Activated CD8-positive, alpha-beta memory T cell treated with anti-CD3 and anti-CD28 coated beads, Interleukin-2, amount 50 U/mL, for 24 hours (primary cell): ENCODE results near the gene GAL3ST1.
"Not testable (repeated sequence)": the region's sequence is repeated elsewhere in the genome, so short reads cannot be mapped to it uniquely, and the experiment has no call there.

ENCODE experiments used
- DNase-seq: peaks from one replicate; pipeline ENCODE4 v3.0.0-alpha.2; 2020; ENCODE audit errors: extremely low read depth

Gene GAL3ST1

DNA sequence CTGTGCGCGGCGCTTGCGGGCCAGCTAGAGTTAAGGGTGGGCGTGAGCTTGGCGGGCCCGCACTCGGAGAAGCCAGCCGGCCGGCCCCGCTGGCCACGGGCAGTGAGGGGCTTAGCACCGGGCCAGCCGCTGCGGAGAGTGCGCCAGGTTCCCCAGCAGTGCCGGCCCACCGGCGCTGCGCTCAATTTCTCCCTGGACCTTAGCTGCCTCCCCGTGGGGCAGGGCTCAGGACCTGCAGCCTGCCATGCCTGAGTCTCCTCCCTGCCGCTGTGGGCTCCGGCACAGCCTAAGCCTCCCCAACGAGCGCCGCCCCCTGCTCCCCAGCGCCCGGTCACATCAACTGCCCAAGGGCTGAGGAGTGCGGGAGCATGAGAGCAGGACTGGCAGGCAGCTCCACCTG, 22.4 kb upstream of the GAL3ST1 start:
- no peak for DNase-seq

DNA sequence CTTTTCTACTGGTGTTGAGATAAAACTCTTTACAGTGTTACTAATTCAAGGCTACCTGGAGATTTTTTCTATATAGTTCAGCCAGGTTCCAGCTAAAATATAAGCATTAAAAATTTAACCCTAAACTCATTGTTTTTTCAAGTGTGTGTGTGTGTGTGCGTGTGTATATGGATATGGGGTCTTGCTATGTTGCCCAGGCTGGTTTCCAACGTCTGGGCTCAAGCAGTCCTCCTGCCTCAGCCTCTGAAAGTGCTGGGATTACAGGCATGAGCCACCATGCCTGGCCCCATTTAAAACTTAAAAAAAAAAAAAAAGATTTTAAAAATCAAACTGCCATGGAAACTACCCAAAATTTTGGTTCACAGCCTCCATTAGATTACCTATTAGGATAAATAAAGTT, 21.7 kb upstream of the GAL3ST1 start:
- no peak for DNase-seq

DNA sequence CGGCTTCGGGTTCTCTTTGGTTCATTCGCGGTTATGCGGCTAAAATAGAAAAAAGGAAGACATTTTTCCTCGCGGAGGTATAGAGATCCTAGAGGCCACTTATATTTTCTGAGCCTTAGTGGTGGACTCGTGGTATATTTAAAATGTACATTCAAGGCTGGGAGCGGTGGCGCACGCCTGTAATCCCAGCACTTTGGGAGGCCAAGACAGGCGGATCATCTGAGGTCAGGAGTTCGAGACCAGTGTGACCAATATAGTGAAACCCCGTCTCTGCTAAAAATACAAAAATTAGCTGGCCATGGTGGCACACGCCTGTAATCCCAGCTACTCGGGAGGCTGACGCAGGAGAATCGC, 17.9 kb upstream of the GAL3ST1 start:
- DNase-seq: not testable (repeated sequence)

DNA sequence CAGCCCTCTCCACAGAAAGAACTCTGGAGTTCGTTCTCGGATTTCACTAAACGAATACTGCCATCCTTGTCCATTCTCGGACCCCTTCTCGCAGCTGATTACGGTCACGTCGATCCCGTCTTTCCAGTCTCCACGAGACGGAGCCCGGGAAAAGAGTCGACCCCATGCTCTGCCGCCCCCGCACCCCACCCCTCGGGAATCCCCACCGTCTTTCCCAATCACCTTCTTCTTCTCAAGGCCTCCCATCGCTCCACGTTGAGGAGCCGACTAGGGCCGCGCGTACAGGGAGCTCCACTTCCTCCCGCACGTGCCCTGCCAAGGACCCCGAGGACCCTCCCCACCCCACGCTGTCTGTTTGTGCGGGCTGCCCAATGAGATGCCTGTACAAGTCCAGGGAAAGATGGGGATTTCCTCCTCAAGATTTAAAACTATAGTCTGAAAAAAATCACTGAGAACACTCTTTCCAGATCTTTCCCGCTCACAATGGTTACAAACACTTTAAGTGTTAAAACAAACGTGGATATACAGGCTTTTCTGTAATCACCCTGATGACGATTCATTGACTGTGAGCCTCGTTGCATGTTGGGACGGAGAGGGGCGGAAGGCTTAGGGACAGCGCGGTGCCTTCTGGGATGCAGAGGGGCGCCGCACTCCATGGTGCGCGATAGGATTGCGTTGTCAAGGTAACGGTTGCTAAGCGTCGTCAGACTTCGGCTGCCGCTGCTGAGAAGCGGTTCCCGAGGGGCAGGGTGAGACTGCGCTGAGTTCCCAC, 17.3 kb upstream of the GAL3ST1 start, which contains the start of gene PES1:
Gene PES1 (minus strand): TSS at position 323 of the 772 bp plus-strand sequence. CDS start 77 bp downstream, at position 246.
- peak; percentile 90 for DNase-seq

DNA sequence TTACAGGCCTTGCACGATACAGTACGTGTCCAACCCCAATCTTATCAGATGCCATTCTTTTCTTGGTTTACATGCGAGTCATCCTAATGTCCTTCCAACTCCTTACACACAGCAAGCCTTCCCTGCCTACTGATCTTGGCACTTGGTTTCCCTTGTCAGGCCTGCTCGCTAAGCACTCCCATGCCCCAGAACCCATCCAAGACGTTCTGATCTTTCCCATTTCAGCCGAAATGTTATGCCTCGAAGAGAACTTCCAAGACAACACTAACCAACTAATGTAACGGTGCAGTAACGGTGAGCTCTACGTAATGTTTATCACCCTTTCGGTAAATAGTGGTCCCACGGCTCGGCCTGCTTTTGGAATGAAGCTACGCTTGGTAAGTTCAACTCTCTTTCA, 16.7 kb upstream of the GAL3ST1 start:
- DNase-seq: no peak

DNA sequence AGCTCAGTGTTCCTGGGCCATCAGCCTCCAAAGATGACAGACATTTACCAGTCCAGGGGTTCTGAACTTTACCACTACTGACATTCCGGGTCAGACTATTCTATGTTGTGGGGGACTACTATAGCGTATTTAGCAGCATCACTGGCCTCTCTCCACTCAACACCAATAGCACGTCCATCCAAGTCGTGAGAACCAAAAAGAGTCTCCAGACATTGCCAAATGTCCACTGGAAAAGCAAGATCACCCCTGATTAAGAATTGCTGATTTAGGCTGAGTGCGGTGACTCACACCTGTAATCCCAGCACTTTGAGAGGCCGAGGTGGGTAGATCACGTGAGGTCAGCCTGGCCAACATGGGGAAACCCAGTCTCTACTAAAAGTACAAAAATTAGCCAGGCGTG, 11.9 kb upstream of the GAL3ST1 start:
- no peak for DNase-seq

DNA sequence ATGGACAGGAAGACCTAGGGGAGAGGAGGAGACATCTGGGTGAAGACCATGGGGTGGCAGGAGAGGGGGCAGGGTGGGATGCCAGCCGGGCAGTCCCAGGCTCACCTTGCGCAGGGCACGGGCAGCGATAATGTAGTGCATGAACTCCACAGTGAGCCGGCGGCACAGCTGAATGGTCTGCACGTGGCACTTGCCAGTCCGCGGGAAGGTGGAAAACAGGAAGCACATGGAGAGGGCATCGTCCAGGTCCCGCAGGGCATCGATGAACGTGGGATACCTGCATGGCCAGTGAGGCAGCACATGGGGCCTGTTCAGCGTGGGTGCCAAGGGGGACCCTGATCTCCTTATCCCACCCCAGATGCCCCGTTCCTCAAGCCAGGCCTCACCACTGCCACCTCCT, 10.0 kb upstream of the GAL3ST1 start:
- DNase-seq: no peak

DNA sequence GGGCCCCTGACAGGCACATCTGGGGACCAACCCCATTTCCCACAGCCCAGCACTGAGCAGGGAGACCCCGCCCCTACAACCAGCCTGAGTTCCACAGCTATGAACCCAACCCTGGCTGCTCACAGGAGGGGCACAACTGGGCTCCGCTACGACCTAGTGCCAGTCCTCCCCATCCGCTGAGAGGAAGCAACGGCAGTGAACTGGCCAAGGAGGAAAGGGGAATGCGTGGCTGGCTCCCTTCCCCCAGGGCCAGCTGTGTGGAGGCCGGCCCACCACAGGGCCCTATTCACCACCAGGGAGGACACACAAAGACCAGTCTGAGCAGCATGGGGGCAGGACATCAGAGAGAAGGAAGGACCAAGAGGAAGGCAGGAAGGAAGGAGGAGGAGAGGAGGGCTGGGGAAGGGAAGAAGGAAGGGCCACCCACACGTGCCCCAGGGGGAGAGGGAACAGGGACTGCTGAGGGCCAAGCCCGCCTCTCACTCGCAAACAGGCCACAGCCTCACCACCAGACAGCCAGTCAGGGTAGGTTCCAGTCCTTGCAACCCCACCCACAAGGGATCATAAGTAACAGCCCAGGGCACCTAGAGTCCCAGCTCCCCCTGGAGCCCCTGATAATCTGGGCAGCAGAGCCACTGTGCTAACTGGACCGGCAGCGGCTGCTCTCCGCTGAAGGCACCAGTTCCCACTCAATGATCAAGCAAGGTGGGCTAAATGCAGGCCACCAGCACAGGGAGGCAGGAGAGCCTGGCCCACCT, 8.5 kb upstream of the GAL3ST1 start:
- DNase-seq: no peak

DNA sequence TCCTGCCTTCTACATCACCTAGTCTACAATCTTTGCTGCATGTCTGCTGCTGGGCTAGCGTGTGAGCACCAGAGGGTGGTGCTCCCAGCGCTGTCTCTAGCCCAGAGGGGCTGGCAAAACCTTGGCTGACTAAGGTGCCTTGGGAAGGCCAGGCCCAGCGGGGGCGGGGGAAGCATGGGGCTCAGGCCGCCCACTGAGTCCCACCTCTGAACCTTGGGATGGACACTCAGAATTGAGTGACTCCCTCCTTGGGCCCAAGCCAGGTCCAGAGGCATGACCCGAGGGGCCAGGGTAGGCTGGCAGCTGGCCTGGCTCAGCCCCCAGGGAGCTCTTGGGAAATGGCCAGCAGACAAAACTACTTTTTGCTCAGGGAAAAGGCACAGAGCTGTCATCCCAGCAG, 7.6 kb upstream of the GAL3ST1 start:
- DNase-seq: no peak

DNA sequence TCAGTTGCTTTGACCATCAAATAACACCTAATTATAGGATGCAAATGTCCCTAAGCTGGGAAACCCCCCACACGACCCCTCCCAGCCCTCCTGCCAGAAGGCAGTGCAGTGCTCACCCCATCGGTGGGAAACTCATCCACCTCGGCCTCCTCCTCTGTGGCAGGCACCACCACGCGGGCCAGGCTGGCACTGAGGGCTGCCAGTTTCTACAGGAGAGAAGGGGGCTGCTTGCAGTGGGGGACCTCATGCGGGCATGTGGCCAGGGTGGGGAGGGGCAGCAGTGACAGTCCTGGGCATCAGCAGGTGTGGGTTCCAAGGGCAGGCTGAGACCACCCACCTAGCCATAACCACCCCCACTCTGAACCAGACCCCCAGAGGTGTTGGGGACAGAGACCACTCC, 6.4 kb upstream of the GAL3ST1 start:
- DNase-seq: no peak

DNA sequence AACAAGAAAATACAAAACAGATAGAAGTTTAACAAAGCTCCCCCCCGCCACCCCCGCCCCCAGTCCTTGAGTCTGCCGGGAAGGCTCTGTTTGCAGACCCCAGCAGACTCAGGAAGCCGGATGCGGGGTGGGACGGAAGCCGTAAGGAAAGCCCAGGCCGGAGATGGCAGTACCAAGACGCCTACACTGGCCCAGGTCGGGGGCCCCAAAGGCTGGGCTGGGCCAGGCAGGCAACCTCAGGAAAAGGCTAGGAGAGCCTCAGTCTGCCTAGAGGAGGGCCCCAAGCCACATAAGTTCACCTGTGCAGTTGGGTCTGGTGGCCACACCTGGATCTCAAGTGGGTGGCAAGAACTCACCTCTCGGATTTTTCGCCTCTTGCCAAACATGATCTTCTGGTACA, 4.0 kb upstream of the GAL3ST1 start:
- no peak for DNase-seq

DNA sequence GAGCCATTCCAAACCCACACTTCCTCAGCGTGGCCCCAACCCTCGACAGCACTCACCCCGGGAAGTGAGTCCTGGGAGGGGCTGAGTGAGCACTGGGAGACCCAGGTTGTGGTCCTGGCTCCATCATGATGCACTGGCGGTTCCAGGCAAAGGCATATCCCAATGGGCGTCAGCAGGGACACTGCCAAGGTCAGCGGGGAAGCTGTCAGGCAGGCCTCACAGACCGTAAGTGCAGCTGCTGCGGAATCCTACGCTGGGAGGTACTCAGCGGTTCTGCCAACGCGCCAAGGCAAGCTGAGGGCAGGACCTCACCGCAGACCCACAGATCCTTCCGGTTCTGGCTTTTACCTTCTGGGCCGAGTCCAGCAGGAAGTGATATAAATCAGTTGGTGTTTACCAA, 1.4 kb upstream of the GAL3ST1 start:
- DNase-seq: no peak

DNA sequence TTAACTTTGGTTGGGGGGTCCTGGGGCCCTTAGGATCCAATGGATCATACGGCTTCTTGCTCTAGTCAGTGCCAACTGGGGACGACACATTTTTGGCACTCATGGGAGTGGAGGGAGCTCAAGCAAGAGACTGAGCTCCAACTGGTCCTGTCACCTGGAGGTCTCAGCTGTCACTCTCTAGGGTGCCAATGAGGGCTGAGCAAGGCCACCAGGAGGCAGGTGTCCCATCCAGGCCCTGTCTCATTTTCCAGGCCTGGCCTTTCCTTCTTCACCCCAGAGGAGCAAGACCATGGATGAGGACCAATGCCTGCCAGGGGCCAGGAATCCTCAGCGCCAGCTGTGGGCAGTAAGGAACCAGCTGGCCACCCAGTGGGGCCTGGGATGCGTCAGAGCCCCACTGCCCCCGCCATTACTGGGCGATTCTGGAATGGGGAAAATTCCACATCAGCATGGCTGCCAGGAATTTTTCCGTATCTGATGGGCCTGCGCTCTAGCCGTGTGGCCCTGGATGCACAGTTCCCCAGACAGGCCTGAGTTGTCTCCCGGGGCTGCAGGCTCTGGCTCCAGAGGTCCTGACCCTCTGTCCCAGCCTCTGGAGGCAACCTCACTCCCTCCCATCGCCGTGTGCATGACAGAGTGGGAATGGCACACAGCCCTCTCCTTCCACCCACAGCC, 669 bp upstream of the GAL3ST1 start:
- no peak for DNase-seq

DNA sequence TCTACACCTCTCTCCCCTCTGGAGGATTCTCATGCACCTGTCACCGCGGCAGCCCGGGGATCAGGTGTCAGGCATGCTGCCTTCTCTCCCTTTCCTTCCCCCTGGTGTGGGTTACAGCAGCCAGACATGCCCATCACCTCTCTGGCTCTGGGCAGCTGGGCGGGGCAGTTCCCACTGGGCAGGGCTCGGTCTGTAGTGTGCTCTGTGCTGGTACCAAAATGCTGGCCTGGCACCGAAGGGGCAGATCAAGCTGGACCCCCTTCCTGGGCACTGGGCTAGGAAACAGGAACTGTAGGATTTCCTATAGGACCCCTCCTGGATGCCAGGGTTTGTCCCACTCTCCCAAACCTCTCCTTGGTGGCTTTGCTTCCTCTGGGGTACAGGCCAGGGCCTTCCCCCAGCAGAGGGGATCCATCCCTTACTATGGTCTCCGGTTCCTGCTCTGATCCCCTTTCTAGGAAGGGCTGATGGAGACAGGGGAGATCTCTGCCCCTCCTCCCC, 821 bp downstream of the GAL3ST1 start:
- DNase-seq: no peak

DNA sequence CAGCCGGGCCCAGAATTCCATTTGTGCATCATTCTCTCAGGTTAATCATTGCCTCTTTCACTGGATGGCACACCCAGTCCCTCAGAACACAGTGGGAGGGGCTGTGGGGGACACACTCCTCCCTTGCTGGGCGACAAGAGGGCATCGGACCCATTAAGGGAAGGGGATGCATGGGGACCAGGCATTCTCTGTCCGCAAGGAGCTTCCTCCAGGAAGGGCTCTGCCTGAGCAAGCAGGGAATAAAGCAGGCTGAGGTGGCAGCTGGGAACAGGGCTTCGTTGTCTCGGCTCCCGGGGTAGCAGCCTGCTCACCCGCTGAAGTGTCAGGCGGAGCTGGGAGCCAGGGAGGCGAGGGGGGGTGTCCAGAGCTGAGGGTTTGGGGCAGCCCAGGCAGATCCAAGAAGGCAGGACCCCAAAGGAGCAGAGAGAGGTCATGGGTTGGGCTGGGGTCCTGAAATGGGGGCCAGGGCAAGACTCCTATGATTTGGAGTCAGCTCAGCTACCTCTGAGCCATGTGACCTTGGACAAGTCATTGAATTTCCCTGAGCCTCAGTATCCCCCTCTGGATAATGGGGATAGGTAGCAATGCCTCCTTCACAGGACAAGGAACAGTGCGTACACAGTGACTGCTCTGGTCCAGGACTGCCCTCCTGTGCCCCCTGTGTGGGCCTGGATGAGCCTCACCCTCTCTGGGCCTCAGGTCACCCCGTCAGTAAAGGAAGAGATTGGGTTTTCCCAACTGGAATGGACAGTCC, 1.4 kb downstream of the GAL3ST1 start:
- no peak for DNase-seq

DNA sequence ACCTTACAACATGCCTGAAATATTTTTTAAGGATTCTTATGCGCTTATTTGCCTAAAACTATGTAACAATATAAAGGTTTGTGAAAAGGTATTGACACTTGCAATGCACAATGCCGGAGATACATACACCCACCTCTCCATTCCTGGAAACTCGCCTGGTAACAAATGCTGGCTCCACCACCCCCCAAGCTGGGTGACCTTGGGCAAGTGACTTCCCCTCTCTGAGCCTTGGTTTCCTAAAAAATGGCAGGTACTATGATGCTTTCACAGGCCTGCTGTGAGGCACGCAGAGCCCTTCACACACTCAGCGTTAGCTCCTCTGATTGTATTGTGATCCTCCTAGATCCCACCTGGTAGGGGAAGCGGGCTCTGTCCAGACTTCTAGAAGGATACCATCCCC, 2.3 kb downstream of the GAL3ST1 start:
- DNase-seq: no peak

DNA sequence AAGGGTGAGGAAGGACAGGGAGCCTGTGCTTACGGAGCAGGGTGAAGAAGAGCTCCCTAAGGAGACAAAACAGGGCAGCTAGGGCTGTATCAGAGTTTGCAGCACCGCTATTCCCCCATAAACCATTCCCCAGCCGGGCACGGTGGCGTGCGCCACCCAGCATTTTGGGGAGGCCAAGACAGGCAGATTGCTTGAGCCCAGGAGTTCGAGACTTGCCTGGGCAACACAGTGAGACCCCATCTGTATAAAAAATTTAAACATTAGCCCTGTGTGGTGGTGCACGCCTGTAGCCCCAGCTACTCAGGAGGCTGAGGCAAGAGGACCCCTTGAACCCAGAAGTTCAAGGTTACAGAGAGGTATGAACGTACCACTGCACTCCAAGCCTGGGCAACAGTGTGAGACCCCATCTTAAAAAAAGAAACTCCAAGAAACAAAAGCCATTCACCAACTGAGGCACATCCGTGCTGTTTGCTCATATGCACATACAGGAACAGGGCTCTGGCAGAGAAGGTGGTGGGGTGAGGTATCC, 4.7 kb downstream of the GAL3ST1 start:
- DNase-seq: no peak

DNA sequence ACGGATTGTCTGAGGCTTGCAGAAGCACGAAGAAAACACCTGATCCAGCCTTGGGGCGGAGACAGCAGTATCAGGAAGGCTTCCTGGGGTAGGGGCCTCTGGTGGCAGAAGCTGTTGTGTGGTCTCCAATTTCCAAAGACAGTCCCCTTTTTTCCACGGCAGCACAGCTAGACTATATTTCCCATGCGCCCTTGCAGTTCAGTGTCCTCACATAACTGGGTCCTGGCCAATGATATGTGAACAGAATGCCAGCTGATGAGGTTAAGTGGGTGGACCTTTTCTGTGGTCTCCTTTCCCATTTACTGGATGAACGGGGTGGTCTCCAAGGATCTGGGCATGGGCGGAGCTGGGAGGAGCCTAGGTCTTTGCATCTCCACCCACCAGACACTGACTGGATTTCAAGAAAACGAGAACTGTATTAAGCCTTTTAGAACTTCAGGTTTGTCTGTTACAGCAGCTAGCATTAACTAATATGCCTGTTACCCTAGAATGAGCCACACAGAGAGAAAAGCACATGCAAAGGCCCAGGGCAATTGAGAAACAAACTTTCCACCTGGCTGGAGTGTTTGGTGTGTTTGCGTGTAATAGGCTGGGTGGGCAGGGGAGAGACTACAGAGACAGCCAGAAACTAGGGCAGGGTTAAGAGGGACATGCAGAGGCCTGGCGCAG, 6.2 kb downstream of the GAL3ST1 start:
- DNase-seq: no peak

DNA sequence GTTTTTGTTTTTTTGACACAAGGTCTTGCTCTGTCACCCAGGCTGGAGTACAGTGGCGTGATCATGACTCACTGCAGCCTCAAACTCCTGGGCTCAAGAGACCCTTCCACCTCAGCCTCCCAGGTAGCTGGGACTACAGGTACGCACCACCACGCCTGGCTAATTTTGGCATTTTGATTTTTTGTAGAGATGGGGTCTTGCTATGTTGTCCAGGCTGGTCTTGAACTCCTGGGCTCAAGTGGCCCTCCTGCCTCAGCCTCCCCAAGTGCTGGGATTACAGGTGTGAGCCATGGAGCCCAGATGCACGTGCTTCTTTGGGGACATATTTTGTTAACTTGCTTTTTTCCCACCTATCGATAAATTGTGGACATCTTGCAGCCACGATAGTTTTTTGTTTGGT, 7.2 kb downstream of the GAL3ST1 start:
- DNase-seq: not testable (repeated sequence)

DNA sequence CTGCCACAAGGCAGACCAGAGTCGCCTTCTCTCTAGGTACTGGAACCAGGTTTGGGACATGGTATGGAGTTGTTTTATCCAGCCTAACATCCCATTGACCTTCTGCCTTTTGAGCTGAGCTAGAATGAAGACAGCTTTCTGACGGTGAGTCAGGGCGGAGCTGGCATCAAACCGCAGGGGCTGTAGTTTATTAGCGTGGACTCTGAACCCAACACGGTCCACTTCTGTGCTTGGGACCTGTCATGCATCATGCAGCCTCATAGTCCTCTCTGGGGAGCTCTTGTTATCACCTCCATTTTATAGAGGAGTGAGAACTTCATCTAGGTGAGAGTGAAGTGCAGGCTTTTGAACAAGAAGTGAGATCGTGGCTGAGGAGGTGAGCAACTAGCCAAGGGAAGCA, 8.3 kb downstream of the GAL3ST1 start:
- no peak for DNase-seq

DNA sequence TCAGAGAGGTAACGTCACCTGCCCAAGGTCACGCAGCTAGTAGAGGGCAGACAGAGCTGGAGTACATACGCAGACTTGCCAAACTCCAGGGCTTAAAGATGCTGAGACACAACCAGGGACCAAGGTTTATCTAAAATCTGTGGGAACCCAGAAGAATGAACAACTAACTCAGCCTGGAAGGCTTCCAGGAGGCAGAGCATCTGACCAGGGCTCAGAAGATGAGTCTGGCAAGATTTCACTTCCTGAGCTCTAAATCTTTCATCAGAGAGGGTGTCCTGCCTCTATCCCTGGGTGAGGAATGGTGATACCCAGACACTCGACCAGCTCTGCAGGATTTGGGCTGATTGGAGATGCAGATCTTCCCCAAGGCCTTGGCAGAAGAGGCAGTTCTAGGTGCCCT, 9.1 kb downstream of the GAL3ST1 start:
- DNase-seq: no peak
